Dendritic cell treated with granulocyte-macrophage colony-stimulating factor and Interleukin-4, amounts not matched to agents 40 ng/mL and 50 ng/mL, for 4 days (primary cell): ENCODE measurements around the gene HPSE2.
A peak's percentile ranks its signal among the peaks of the same experiment; 100 is the strongest.

Experiments
- H3K27ac Mint-ChIP-seq: one replicate; pipeline ENCODE4 v1.8.0; 2022; ENCODE audit warnings: mild to moderate bottlenecking, mixed read lengths
- H3K27me3 Mint-ChIP-seq: one replicate; pipeline ENCODE4 v1.8.0; 2022; ENCODE audit warnings: mild to moderate bottlenecking, mixed read lengths
- H3K36me3 Mint-ChIP-seq: one replicate; pipeline ENCODE4 v1.8.0; 2022; ENCODE audit warnings: low read depth, mixed read lengths
- H3K4me1 Mint-ChIP-seq: one replicate; pipeline ENCODE4 v1.8.0; 2022; ENCODE audit warnings: low read depth, mixed read lengths
- H3K4me3 Mint-ChIP-seq: one replicate; pipeline ENCODE4 v1.8.0; 2022; ENCODE audit warnings: mild to moderate bottlenecking, moderate library complexity, mixed read lengths
- H3K9me3 Mint-ChIP-seq: one replicate; pipeline ENCODE4 v1.8.0; 2022; ENCODE audit warnings: mixed read lengths
- intact Hi-C: fragments of 100-400 bp; cut with micrococcal nuclease; formaldehyde crosslinking; loops from one replicate; pipeline ENCODE4 v1.15.0; 2022

HPSE2 gene

GRCh38 chr10:98632456-98633150 is 603.0 kb downstream of the HPSE2 start:
- no peak overlapping the region for H3K4me3 Mint-ChIP-seq
- no peaks in the 10 kb centered on the region for H3K9me3 Mint-ChIP-seq
- H3K27ac Mint-ChIP-seq, result no peak overlapping the region
- H3K27me3 Mint-ChIP-seq, result peaks cover 16% of the 10 kb centered on the region
- no peaks in the 10 kb centered on the region for H3K4me1 Mint-ChIP-seq
- no peaks in the 10 kb centered on the region for H3K36me3 Mint-ChIP-seq
- intact Hi-C loops, result no loop called here

GRCh38 chr10:98628206-98628605 is 607.4 kb downstream of the HPSE2 start:
- Mint-ChIP-seq H3K27ac (no peak overlapping the region), H3K27me3 (peaks cover 14% of the 10 kb centered on the region), H3K36me3 (no peaks in the 10 kb centered on the region), H3K9me3 (no peaks in the 10 kb centered on the region), H3K4me1 (peaks cover 3% of the 10 kb centered on the region), H3K4me3 (no peak overlapping the region)
- intact Hi-C loops, result no loop called here

- Mint-ChIP-seq H3K36me3 (no peaks in the 10 kb centered on the region), H3K4me3 (no peak overlapping the region), H3K4me1 (peaks cover 8% of the 10 kb centered on the region), H3K9me3 (no peaks in the 10 kb centered on the region), H3K27ac (no peak overlapping the region), H3K27me3 (peaks cover 14% of the 10 kb centered on the region)
- intact Hi-C loops, result no loop called here
Measured at GRCh38 chr10:98627711-98628110, 607.9 kb downstream of the HPSE2 start.

- intact Hi-C loops, result no loop called here
- H3K9me3 Mint-ChIP-seq, result no peaks in the 10 kb centered on the region
Measured at GRCh38 chr10:98624963-98625362, 610.7 kb downstream of the HPSE2 start.

GRCh38 chr10:98623176-98623575 is 612.5 kb downstream of the HPSE2 start:
- no peak overlapping the region for H3K27ac Mint-ChIP-seq
- H3K4me3 Mint-ChIP-seq, result no peak overlapping the region
- peaks cover 2% of the 10 kb centered on the region for H3K27me3 Mint-ChIP-seq
- no peaks in the 10 kb centered on the region for H3K9me3 Mint-ChIP-seq
- H3K4me1 Mint-ChIP-seq, result peaks cover 21% of the 10 kb centered on the region
- H3K36me3 Mint-ChIP-seq, result no peaks in the 10 kb centered on the region
- intact Hi-C loops, result no loop called here

More at GRCh38 chr10:98624963-98625362, 610.7 kb downstream of the HPSE2 start:
- Mint-ChIP-seq H3K36me3 (no peaks in the 10 kb centered on the region), H3K27ac (no peak overlapping the region), H3K4me1 (peaks cover 13% of the 10 kb centered on the region), H3K27me3 (peaks cover 9% of the 10 kb centered on the region), H3K4me3 (no peak overlapping the region)

- H3K36me3 Mint-ChIP-seq, result no peaks in the 10 kb centered on the region
Measured at GRCh38 chr10:98621630-98622029, 614.0 kb downstream of the HPSE2 start.

GRCh38 chr10:98620503-98620902 is 615.1 kb downstream of the HPSE2 start:
- no peak overlapping the region for H3K4me3 Mint-ChIP-seq
- H3K4me1 Mint-ChIP-seq, result peaks cover 25% of the 10 kb centered on the region
- H3K27ac Mint-ChIP-seq, result no peak overlapping the region
- H3K27me3 Mint-ChIP-seq, result no peaks in the 10 kb centered on the region
- no peaks in the 10 kb centered on the region for H3K9me3 Mint-ChIP-seq
- intact Hi-C loops, result no loop called here
- H3K36me3 Mint-ChIP-seq, result no peaks in the 10 kb centered on the region

More at GRCh38 chr10:98621630-98622029, 614.0 kb downstream of the HPSE2 start:
- Mint-ChIP-seq H3K9me3 (no peaks in the 10 kb centered on the region), H3K4me3 (no peak overlapping the region), H3K27ac (no peak overlapping the region), H3K4me1 (peaks cover 25% of the 10 kb centered on the region), H3K27me3 (no peaks in the 10 kb centered on the region)
- intact Hi-C loops, result no loop called here

- no peak overlapping the region for H3K4me3 Mint-ChIP-seq
- H3K4me1 Mint-ChIP-seq, result peaks cover 25% of the 10 kb centered on the region
- intact Hi-C loops, result no loop called here
- H3K27me3 Mint-ChIP-seq, result no peaks in the 10 kb centered on the region
- H3K9me3 Mint-ChIP-seq, result no peaks in the 10 kb centered on the region
- peak overlapping the region; percentile 23 for H3K27ac Mint-ChIP-seq
- no peaks in the 10 kb centered on the region for H3K36me3 Mint-ChIP-seq
Measured at GRCh38 chr10:98619446-98619845, 616.2 kb downstream of the HPSE2 start.

- Mint-ChIP-seq H3K4me3 (no peak overlapping the region), H3K9me3 (no peaks in the 10 kb centered on the region), H3K27ac (no peak overlapping the region), H3K4me1 (peaks cover 21% of the 10 kb centered on the region), H3K27me3 (no peaks in the 10 kb centered on the region), H3K36me3 (no peaks in the 10 kb centered on the region)
- intact Hi-C loops, result no loop called here
Measured at GRCh38 chr10:98617906-98618520, 617.6 kb downstream of the HPSE2 start.

GRCh38 chr10:98613446-98613845 is 622.2 kb downstream of the HPSE2 start:
- H3K9me3 Mint-ChIP-seq, result no peaks in the 10 kb centered on the region
- no peaks in the 10 kb centered on the region for H3K36me3 Mint-ChIP-seq
- H3K4me3 Mint-ChIP-seq, result no peak overlapping the region
- intact Hi-C loops, result no loop called here
- peaks cover 5% of the 10 kb centered on the region for H3K4me1 Mint-ChIP-seq
- peaks cover 9% of the 10 kb centered on the region for H3K27me3 Mint-ChIP-seq
- H3K27ac Mint-ChIP-seq, result no peak overlapping the region

- H3K9me3 Mint-ChIP-seq, result no peaks in the 10 kb centered on the region
- no peak overlapping the region for H3K4me3 Mint-ChIP-seq
- H3K36me3 Mint-ChIP-seq, result no peaks in the 10 kb centered on the region
- no peak overlapping the region for H3K27ac Mint-ChIP-seq
- no peaks in the 10 kb centered on the region for H3K4me1 Mint-ChIP-seq
- intact Hi-C loops, result no loop called here
- H3K27me3 Mint-ChIP-seq, result peaks cover 19% of the 10 kb centered on the region
Measured at GRCh38 chr10:98611436-98611835, 624.2 kb downstream of the HPSE2 start.

GRCh38 chr10:98610836-98611235 is 624.8 kb downstream of the HPSE2 start:
- Mint-ChIP-seq H3K4me3 (no peak overlapping the region), H3K27me3 (peaks cover 24% of the 10 kb centered on the region), H3K36me3 (no peaks in the 10 kb centered on the region), H3K27ac (no peak overlapping the region), H3K4me1 (no peaks in the 10 kb centered on the region), H3K9me3 (no peaks in the 10 kb centered on the region)
- intact Hi-C loops, result no loop called here

- Mint-ChIP-seq H3K27ac (no peak overlapping the region), H3K4me1 (no peaks in the 10 kb centered on the region), H3K9me3 (no peaks in the 10 kb centered on the region), H3K27me3 (peaks cover 29% of the 10 kb centered on the region), H3K36me3 (no peaks in the 10 kb centered on the region), H3K4me3 (no peak overlapping the region)
- intact Hi-C loops, result no loop called here
Measured at GRCh38 chr10:98610301-98610700, 625.4 kb downstream of the HPSE2 start.

- H3K4me3 Mint-ChIP-seq, result no peak overlapping the region
- H3K9me3 Mint-ChIP-seq, result no peaks in the 10 kb centered on the region
- peaks cover 34% of the 10 kb centered on the region for H3K27me3 Mint-ChIP-seq
- no peaks in the 10 kb centered on the region for H3K36me3 Mint-ChIP-seq
- H3K4me1 Mint-ChIP-seq, result no peaks in the 10 kb centered on the region
- intact Hi-C loops, result no loop called here
- H3K27ac Mint-ChIP-seq, result no peak overlapping the region
Measured at GRCh38 chr10:98609265-98609664, 626.4 kb downstream of the HPSE2 start.

- no peak overlapping the region for H3K4me3 Mint-ChIP-seq
- H3K27ac Mint-ChIP-seq, result no peak overlapping the region
- no peaks in the 10 kb centered on the region for H3K36me3 Mint-ChIP-seq
- peaks cover 35% of the 10 kb centered on the region for H3K27me3 Mint-ChIP-seq
- H3K4me1 Mint-ChIP-seq, result no peaks in the 10 kb centered on the region
- no peaks in the 10 kb centered on the region for H3K9me3 Mint-ChIP-seq
- intact Hi-C loops, result no loop called here
Measured at GRCh38 chr10:98608411-98608810, 627.2 kb downstream of the HPSE2 start.
